ENCODE results near the gene PXMP4.
"Not testable (repeated sequence)": the region's sequence is repeated elsewhere in the genome, so short reads cannot be mapped to it uniquely, and the experiment has no call there.

PXMP4 gene

DNA sequence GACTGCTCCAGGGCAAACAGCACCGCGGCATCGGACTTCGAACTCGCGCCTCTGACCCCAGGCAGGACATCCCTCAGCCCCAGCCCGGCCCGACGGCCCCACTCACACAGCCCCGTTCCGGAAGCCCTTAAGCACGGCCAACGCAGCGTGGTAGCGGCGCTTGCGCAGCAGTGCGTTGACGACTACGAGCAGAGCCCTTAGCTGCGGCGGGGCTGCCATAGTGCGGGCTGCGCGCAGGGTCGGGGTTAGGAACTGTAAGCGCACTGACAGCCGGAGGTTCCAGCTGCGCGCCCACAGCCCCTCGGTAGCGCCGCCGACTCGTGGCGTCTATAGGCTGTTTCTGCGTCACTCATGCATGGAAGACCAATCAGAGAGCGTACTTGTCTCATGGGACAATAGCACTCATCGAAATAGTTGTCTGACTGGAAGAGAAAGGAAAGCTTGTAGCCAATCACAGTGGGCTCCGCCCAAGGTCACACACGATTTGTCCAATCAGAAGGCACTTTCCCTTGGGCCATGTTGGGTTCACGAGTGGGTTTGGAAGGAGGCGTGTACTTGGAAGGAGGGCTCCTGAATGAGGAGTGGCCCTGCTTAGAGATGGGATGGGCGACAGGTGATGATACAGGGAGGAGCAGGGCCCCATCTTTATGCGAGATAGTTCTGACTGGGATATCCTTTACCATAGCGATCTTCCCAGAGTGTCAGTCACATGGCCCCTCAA lies at the start of gene PXMP4:
TSS of gene PXMP4 (minus strand) at position 322 of the 721 bp plus-strand sequence. CDS start at position 219, 103 bp downstream.
- peak; percentile 95 for FAIRE-seq

- no peak for FAIRE-seq
These were observed 48.9 kb upstream of the PXMP4 start for GRCh38 chr20:33769043-33769442.

DNA sequence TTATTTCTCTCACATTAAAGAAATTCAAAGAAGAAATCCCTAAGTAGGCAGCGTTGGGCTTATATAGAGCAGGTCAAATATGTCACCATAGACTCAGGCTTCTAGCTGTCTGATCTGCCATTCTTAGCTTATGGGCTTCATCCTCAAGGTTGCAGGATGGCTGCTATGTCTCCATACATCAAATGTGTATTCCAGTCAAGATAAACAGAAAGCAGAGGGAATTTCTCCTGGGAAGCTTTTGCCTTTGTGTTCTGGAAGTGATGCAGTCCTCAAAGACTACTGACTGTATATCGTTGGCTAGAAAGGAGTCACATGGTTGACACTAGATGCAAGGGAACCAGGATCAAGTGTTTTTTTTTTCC lies 47.6 kb upstream of the PXMP4 start:
- FAIRE-seq, result no peak

DNA sequence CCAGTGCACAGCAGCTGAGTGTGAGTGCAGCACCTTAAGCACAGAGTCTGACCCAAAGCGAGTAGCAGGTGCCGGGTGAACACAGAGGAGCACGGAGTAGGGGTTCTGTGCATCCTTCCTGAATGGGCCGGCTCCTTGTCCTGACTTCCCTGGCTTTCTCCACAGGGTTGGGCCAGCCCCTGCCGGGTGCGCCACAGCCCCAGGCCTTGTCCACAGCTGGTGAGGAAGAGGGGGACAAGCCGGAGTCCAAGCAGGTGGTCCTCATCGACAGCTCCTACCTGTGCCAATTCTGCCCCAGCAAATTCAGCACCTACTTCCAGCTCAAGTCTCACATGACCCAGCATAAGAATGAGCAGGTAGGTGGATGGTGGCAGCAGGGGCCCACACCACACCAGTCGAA lies 46.6 kb upstream of the PXMP4 start:
- FAIRE-seq, result no peak

GRCh38 chr20:33765592-33765991 lies 45.5 kb upstream of the PXMP4 start:
- no peak for FAIRE-seq

DNA sequence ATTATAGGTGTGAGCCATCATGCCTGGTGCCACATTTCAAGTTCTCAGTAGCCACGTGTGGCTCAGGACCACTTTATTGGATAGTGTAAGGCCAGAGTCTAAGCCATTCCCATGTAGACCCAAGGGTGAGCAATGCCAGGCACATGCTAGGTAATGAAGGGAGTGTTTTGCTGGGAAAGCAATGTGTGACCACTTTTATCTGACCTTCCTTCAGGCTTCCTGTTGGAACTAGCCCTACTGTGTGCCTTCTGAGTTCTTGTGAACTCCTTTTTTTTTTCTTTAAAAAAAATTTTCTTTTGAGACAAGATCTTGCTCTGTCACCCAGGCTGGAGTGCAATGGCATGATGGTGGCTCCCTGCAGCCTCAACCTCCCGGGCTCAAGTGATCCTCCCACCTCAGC lies 45.0 kb upstream of the PXMP4 start:
- no peak for FAIRE-seq

- FAIRE-seq, result no peak
These were observed 41.7 kb upstream of the PXMP4 start for GRCh38 chr20:33761698-33762250.

DNA sequence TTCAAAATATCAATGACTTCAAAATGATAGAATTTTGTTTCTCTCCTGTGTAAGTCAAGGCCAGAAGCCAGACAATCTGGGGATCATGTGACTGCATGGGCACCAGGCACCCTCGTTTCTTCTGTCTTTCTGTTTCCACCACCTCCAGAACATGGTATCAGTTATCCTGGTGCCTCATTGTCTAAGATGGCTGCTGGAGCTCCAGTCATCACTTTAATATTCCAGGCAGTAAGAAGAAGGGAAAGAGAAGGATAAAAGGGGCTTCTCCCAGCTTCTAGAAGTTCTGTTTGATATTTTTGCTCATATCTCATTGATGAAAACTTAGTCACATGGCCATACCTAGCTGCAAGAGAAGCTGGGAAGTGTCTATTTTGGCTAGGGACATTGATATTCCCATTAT lies 37.3 kb upstream of the PXMP4 start:
- FAIRE-seq, result no peak

DNA sequence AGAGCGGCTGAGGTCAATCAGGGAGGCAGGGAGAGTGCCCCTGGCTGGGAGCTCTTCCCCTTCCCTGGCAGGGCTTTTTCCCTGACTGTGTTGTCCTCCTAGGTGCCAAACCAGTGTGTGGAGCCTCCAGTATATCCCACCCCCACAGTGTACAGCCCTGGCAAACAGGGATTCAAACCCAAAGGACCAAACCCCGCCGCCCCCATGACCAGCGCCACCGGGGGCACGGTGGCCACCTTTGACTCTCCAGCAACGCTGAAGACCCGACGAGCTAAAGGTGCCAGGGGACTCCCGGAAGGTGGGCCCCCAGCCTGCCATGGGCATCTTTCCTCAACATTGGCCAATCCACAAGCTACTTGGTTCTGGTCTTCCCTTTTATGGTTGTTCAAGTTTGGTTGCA lies 36.9 kb upstream of the PXMP4 start:
- no peak for FAIRE-seq

GRCh38 chr20:33755936-33756490 lies 35.9 kb upstream of the PXMP4 start:
- not testable (repeated sequence) for FAIRE-seq

DNA sequence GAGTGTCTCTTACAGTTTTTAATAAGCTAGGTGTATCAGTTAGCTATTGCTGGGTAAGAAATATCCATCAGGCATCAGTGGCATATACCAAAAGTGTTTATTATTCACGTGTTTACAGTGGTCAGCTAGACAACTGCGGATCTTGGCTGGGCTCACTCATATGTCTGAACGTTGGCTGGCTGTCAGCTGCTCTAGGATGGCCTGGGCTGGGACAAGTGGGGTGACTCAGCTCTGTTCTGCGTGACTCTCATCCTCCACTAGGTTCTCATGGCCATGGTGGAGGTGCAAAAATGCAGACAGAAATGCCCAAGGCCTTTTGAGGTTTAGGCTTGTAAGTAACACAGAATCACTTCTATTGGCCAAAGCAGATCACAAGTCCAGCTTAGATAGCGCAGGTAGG lies 33.7 kb upstream of the PXMP4 start:
- no peak for FAIRE-seq

DNA sequence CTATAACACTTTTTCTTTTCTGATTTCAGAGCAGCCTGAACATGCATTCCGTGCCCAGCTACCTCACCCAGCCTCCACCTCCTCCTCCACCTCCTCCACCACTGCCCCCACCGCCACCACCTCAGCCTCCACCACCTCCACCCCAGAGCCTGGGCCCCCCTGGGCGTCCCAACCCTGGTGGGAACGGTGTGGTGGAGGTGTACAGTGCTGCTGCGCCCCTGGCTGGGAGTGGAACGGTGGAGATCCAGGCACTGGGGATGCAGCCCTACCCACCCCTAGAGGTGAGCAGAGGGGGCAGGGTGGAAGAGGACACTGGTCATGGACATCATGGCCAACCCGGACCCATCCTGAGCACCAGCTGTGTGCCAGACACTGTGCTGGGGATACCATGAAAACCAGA lies 33.0 kb upstream of the PXMP4 start:
- FAIRE-seq, result no peak

- FAIRE-seq, result no peak
These were observed 31.7 kb upstream of the PXMP4 start for GRCh38 chr20:33751775-33752174.

- no peak for FAIRE-seq
These were observed 26.4 kb upstream of the PXMP4 start for GRCh38 chr20:33746325-33746998.

DNA sequence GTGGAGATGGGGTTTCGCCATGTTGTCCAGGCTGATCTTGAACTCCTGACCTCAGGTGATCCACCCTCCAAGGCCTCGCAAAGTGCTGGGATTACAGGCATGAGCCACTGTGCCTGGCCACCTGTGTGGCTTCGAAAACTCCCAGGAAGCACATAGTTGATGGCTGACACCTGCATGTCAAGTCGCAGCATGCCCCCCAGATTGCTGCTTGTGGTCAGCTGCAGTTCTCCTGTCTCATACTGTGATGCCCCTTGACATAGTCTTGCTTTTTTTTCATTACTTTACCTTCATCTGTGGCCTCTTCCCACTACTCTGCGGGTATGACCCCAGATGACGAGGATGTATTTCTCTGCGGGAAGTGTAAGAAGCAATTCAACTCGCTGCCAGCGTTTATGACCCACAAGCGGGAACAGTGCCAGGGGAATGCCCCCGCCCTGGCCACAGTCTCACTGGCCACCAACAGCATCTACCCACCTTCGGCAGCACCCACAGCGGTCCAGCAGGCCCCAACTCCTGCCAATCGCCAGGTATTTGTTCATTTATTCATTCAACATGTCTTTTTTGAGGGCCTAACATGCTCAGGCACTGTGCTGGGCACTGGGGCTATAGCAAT lies 24.8 kb upstream of the PXMP4 start:
- FAIRE-seq, result no peak

DNA sequence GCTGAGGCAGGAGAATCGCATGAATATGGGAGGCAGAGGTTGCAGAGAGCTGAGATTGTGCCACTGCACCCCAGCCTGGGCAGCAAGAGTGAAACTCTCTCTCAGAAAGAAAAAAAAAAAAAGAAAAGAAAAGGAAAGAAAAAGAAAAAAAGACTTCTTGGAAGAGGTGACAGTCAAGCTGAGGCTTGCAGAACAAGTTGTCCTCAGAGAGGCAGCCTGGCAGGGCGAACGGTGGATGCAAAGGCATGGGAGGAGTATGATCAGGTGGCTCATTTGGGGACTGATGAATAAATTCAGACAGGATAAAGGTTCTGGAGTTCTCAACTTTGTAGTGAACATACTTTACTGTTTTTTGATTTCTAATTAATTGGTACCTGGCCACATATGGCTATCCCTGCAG lies 24.1 kb upstream of the PXMP4 start:
- FAIRE-seq, result no peak

- no peak for FAIRE-seq
These were observed 20.1 kb upstream of the PXMP4 start for GRCh38 chr20:33740189-33740588.

- no peak for FAIRE-seq
These were observed 19.4 kb upstream of the PXMP4 start for GRCh38 chr20:33739493-33739892.

GRCh38 chr20:33736962-33737361 lies 16.9 kb upstream of the PXMP4 start:
- FAIRE-seq, result no peak

DNA sequence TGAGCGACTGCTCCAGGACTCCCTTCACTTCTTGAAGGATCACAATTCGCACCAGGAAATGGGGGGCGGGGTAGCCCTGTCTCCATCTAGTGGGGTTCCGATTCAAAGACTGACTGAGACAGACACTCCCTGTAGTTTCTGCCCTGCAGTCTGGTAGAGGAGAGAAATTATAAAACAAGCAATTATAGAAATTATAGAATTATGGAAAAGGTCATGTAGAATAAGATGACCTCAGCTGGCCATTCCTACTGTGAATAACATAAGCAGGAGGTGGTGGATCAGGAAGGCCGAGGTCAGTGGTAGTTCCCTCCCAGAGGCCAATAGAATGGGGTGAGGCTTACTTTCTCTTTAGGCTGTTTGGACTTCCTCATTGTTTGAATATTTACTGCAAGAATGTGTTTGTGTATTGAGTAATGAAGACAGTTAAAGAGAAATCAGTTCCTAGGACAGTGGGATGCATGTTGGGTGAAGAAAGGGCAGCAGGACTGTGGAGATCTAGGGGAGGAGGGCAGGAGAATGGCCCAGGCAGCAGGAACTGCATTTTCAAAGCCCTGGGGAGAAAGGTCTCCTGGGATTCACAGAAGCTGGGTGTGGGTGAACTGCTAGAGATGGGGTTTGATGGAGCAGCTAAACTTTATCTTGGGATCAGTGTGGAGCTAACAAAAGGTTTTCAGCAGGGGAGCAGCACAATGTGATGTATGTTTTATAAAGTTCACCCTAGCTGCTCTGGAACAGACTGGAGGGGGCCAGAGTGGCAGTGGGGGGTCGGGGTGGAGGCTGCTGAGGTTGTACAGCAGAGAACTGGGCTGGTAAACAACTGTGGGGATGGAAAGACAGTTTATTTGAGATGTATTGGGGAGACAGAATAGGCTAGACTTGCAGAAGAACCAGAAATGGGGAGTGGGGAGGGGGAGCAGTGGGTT lies 13.8 kb upstream of the PXMP4 start:
- no peak for FAIRE-seq

DNA sequence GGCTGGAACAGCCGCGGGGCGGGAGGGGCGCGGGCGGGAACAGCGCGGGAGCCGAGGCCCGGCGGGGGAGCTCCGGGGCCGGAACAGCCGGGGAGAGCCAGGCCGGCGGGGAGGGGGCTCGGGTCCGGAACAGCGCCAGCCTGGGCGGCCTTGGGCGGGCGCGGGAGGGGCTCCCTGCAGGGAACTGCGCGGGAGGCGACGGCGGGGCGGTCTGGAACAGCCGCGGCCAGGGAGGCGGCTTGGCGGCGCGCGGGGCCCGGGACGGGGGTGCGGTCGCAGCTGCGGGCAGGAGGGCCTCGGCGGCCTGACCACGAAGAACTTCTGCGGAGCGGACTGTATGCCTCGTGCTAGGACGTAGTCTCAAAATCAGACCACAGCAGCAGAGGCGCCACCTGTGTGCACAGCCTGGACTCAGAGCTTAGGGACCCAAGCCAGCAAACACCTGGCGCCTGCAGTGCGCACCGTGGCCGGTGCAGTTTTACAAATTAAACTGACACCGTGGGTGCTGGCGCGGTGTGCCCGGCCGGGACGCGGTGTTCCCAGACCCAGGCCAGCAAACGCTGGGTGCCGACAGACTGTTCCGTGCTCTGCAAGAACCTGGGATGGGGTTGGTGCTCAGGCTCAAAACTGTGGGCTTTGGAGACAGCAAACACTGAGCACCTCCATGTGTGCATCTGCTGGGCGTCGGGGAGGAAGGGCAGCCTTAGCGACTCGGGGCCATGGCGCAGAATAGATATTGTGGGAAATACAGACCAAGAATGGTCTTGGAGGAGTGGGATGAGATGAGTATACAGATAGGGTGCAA lies 12.3 kb upstream of the PXMP4 start:
- no peak for FAIRE-seq

DNA sequence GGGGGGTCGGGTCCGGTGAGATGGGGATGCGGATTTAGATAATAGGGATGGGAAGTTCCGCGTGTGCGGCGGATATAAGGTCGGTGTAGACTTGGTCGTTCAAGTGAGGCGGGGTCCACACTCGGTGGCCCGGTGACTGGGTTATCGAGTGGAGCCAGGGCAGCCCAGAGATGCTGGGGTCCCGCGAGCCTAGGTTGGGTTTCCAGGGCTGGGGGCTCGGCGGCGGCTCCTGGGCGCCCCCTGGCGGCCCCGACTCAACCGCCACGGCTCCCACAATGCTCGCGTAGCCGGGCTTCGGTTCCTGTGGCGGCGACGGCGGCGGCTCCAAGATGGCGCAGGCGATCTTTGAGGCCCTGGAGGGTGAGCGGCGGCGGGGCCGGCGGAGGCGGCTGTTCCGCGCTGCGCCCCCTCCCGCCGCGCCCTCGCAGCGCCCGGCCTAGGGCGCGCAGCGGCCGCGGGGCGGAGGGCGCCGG lies 11.6 kb upstream of the PXMP4 start, which contains the start of gene ZNF341:
TSS of gene ZNF341 (plus strand) at position 304 of the 473 bp plus-strand sequence. CDS start at position 330, 26 bp downstream.
- no peak for FAIRE-seq
